DOHH2 (cell line): Measurements from ENCODE around the gene ADGRL2.

Experiments
- EZH2phosphoT487 ChIP-seq: fragments of 200-600 bp; sonication (generic); IDR thresholded peaks from 2 replicates; pipeline ENCODE4 v1.6.1; 2017; ENCODE audit warnings: borderline replicate concordance, mild to moderate bottlenecking, antibody characterized with exemption, low read length, moderate library complexity, mixed read lengths
- TF ChIP-seq, protein P1 (sequence below): fragments of 200-600 bp; sonication (generic); IDR thresholded peaks from one replicate; pipeline ENCODE4 v1.5.1; 2014; ENCODE audit warnings: antibody characterized with exemption, mild to moderate bottlenecking, low read depth, low read length; ENCODE audit not compliant: poor library complexity, severe bottlenecking

GRCh38 chr1:81873946-81874345 lies 73.2 kb downstream of the ADGRL2 start:
- TF ChIP-seq, protein P1, sequence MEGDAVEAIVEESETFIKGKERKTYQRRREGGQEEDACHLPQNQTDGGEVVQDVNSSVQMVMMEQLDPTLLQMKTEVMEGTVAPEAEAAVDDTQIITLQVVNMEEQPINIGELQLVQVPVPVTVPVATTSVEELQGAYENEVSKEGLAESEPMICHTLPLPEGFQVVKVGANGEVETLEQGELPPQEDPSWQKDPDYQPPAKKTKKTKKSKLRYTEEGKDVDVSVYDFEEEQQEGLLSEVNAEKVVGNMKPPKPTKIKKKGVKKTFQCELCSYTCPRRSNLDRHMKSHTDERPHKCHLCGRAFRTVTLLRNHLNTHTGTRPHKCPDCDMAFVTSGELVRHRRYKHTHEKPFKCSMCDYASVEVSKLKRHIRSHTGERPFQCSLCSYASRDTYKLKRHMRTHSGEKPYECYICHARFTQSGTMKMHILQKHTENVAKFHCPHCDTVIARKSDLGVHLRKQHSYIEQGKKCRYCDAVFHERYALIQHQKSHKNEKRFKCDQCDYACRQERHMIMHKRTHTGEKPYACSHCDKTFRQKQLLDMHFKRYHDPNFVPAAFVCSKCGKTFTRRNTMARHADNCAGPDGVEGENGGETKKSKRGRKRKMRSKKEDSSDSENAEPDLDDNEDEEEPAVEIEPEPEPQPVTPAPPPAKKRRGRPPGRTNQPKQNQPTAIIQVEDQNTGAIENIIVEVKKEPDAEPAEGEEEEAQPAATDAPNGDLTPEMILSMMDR = no peak
- no peak for TF ChIP-seq EZH2phosphoT487
